PC-9 (cell line): Measurements from ENCODE around the gene SECTM1.

Source experiments
- CTCF ChIP-seq: fragments of 200-600 bp; sonication (generic); conservative IDR thresholded peaks from 2 replicates; pipeline ENCODE4 v1.6.1; 2017; ENCODE audit warnings: mixed run types, antibody characterized with exemption, mild to moderate bottlenecking, moderate library complexity
- EZH2 ChIP-seq: fragments of 200-600 bp; sonication (generic); IDR thresholded peaks from 2 replicates; pipeline ENCODE4 v1.8.0; 2017; ENCODE audit warnings: antibody characterized with exemption, low read depth

- TF ChIP-seq CTCF (no peak), EZH2 (no peak)
These were observed 58.2 kb downstream of the SECTM1 start for GRCh38 chr17:82275326-82275725.
